GM12865 (cell line): ENCODE data around the gene HMX2.

ENCODE experiments used
- DNase-seq: peaks from one replicate; pipeline ENCODE4 v3.0.0; 2010; ENCODE audit warnings: low read depth
- H3K4me3 ChIP-seq: 2 replicates; pipeline ENCODE4 v1.5.1; 2011; ENCODE audit warnings: mild to moderate bottlenecking, low read depth, low read length, control low read depth
- TF ChIP-seq, protein P1 (sequence below): IDR thresholded peaks from 2 replicates; pipeline ENCODE4 v1.5.1; 2011; ENCODE audit warnings: low read length, control low read depth, low read depth, inconsistent platforms; ENCODE audit not compliant: insufficient read depth; ENCODE audit errors: missing control alignments

HMX2 gene

DNA sequence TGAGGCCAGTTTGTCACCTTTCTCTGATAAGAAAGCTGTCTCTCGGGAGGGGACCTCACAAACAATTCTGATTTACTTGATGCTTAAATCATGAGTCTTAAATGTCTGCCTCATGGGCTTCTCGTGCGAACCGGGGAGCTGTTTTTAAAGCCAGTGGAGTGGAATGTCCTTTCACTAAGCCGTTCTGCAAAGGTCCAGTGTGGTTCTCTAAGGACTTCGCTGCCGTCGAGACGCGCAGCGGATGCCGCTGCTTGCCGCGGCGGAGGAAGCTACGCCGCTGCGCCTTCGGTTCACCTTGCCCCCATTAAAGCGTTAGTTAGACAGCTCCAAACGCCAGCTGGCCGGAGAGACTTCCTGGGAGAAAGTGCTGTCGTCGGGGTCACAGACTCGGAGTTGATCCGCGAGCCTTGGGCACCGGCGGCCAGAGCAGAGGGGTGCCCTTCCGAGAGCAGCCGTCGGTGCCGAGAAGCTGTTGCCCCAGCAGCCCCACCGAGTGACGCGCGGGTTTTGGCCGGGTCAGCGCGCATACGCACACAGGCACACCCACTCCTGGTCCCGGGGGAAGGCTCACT is 13.5 kb upstream of the HMX2 start:
- H3K4me3 ChIP-seq, result peak overlapping the region; percentile 59
- TF ChIP-seq, protein P1, sequence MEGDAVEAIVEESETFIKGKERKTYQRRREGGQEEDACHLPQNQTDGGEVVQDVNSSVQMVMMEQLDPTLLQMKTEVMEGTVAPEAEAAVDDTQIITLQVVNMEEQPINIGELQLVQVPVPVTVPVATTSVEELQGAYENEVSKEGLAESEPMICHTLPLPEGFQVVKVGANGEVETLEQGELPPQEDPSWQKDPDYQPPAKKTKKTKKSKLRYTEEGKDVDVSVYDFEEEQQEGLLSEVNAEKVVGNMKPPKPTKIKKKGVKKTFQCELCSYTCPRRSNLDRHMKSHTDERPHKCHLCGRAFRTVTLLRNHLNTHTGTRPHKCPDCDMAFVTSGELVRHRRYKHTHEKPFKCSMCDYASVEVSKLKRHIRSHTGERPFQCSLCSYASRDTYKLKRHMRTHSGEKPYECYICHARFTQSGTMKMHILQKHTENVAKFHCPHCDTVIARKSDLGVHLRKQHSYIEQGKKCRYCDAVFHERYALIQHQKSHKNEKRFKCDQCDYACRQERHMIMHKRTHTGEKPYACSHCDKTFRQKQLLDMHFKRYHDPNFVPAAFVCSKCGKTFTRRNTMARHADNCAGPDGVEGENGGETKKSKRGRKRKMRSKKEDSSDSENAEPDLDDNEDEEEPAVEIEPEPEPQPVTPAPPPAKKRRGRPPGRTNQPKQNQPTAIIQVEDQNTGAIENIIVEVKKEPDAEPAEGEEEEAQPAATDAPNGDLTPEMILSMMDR, result no peak
- no peak for DNase-seq

GRCh38 chr10:123134915-123135414 is 13.0 kb upstream of the HMX2 start:
- no peak for DNase-seq
- TF ChIP-seq, protein P1, result no peak
- peak overlapping the region; percentile 59 for H3K4me3 ChIP-seq

- TF ChIP-seq, protein P1, result no peak
Observed at GRCh38 chr10:123135415-123136141, 12.4 kb upstream of the HMX2 start, which contains the start of gene HMX3. Gene HMX3 (plus strand): TSS chr10:123135970. CDS start chr10:123136051, 81 bp downstream.

DNA sequence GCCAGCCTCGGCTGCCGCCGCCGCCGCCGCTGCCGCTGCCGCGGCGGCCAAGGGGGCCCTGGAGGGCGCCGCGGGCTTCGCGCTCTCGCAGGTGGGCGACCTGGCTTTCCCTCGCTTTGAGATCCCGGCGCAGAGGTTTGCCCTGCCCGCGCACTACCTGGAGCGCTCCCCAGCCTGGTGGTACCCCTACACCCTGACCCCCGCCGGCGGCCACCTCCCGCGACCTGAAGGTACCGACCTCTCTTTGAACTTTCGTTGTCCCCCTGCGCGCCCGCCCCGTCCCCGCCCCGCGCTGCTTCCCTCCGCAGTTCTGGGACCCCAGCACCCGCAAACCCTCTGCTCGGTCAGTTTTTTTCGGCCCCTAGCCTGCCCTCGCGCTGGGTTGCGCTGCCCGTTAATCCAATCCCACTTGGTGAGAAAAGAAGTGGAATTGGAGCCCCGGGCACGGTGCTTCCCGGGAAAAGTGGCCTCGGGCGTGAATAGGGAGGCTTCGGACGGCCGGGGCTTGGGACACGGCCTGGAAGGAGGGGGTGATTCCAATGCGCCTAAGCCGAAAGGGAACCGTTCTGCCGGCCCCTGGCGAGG is 11.6 kb upstream of the HMX2 start:
- TF ChIP-seq, protein P1, result no peak
- H3K4me3 ChIP-seq, result peak overlapping the region; percentile 73
- no peak for DNase-seq

More at GRCh38 chr10:123135415-123136141, 12.4 kb upstream of the HMX2 start, which contains the start of gene HMX3:
- DNase-seq, result peak; percentile 81
- H3K4me3 ChIP-seq, result peak within 1 kb of the TSS; percentile 73

GRCh38 chr10:123136806-123137642 is 10.9 kb upstream of the HMX2 start:
- TF ChIP-seq, protein P1, result no peak
- peak overlapping the region; percentile 73 for H3K4me3 ChIP-seq
- DNase-seq, result peak; percentile 74

- H3K4me3 ChIP-seq, result peak overlapping the region; percentile 73
- TF ChIP-seq, protein P1, result no peak
- no peak for DNase-seq
Observed at GRCh38 chr10:123139165-123139520, 8.8 kb upstream of the HMX2 start.
